Keratinocyte (primary cell): ENCODE results near the gene COL4A5. TPM values are rescaled to one million over a fixed set of nuclear protein-coding genes. Genes with fewer than 3 reads are reported as not detected.
A peak's percentile ranks its signal among the peaks of the same experiment; 100 is the strongest.

Experiments
- DNase-seq: peaks from one replicate; pipeline ENCODE4 v3.0.0-alpha.2; 2011; ENCODE audit warnings: low read depth, missing footprints, low spot score
- FAIRE-seq: peaks from 2 replicates; lab custom pipeline; 2011; peaks lifted over from hg19 to GRCh38; lab: Jason Lieb, UNC
- H2AFZ ChIP-seq: 2 replicates; pipeline ENCODE4 v1.6.0; 2012; ENCODE audit warnings: low read length, control low read depth, inconsistent platforms; ENCODE audit not compliant: control insufficient read depth
- H3K27ac ChIP-seq: 2 replicates; pipeline ENCODE4 v1.5.1; 2011; ENCODE audit warnings: low read length; ENCODE audit not compliant: control insufficient read depth, insufficient read depth
- H3K27me3 ChIP-seq: 3 replicates; pipeline ENCODE4 v1.6.0; 2011; ENCODE audit warnings: low read length; ENCODE audit not compliant: control insufficient read depth, insufficient read depth; ENCODE audit errors: extremely low read depth
- H3K36me3 ChIP-seq, 2 experiments: 2 replicates in 1 of 2; 3 replicates in 1 of 2; pipeline ENCODE4 v1.5.1; 2011; ENCODE audit warnings: low read length in 2 of 2, mild to moderate bottlenecking in 1 of 2; ENCODE audit not compliant: control insufficient read depth in 2 of 2, insufficient read depth in 2 of 2; ENCODE audit errors: extremely low read depth in 1 of 2
- H3K4me1 ChIP-seq: 3 replicates; pipeline ENCODE4 v1.5.1; 2011; ENCODE audit warnings: low read length; ENCODE audit not compliant: control insufficient read depth, insufficient read depth; ENCODE audit errors: extremely low read depth
- H3K4me2 ChIP-seq: 3 replicates; pipeline ENCODE4 v1.6.0; 2011; ENCODE audit warnings: low read depth, low read length; ENCODE audit not compliant: control insufficient read depth, insufficient read depth; ENCODE audit errors: extremely low read depth
- H3K4me3 ChIP-seq, 3 experiments: fragments of 200-600 bp in 1 of 3; sonication (generic) in 1 of 3; 2 replicates in 2 of 3; 3 replicates in 1 of 3; pipeline ENCODE4 v1.5.1; 2011 to 2016; ENCODE audit warnings: low read length in 3 of 3, mild to moderate bottlenecking in 3 of 3, control low read depth in 2 of 3, inconsistent platforms in 1 of 3, low read depth in 1 of 3, mixed read lengths in 1 of 3, mixed run types in 1 of 3, moderate library complexity in 1 of 3; ENCODE audit not compliant: control insufficient read depth in 2 of 3, insufficient read depth in 2 of 3; ENCODE audit errors: extremely low read depth in 1 of 3
- H3K79me2 ChIP-seq: 2 replicates; pipeline ENCODE4 v1.6.0; 2012; ENCODE audit warnings: low read length; ENCODE audit not compliant: control insufficient read depth, insufficient read depth
- H3K9ac ChIP-seq: 3 replicates; pipeline ENCODE4 v1.6.0; 2011; ENCODE audit warnings: low read length; ENCODE audit not compliant: control insufficient read depth, insufficient read depth; ENCODE audit errors: extremely low read depth
- H3K9me1 ChIP-seq: 3 replicates; pipeline ENCODE4 v1.6.0; 2011; ENCODE audit warnings: low read length; ENCODE audit not compliant: control insufficient read depth, insufficient read depth; ENCODE audit errors: extremely low read depth
- H3K9me3 ChIP-seq: 2 replicates; pipeline ENCODE4 v1.5.1; 2012; ENCODE audit warnings: low read depth, low read length; ENCODE audit not compliant: control insufficient read depth
- H4K20me1 ChIP-seq: 3 replicates; pipeline ENCODE4 v1.6.0; 2011; ENCODE audit warnings: low read length; ENCODE audit not compliant: control insufficient read depth, insufficient read depth; ENCODE audit errors: extremely low read depth
- EZH2 ChIP-seq: IDR thresholded peaks from one replicate; pipeline ENCODE4 v1.6.1; 2012; ENCODE audit warnings: inconsistent platforms, mild to moderate bottlenecking, low read length, moderate library complexity
- dilution Hi-C: fragments of 300-500 bp; cut with MboI; formaldehyde crosslinking; loops from one replicate; pipeline ENCODE4 v1.7.0; 2020; ENCODE audit warnings: low sequenced_read_pairs; ENCODE audit not compliant: extremely low pct_ligation_motif_present
- polyA plus RNA-seq, 5 experiments: library from polyadenylated mRNA; depleted of rRNA in 3 of 5; stranded (reverse) in 3 of 5; stranded (forward) in 1 of 5; unstranded in 1 of 5; fragments of >200 nt; gene quantifications; 1 replicate in 1 of 5; 2 replicates in 3 of 5; 3 replicates in 1 of 5; pipeline versions ENCODE4 v1.2.1 to v1.2.3, GENCODE V29; 2011 to 2012; ENCODE audit warnings: missing spikeins in 2 of 5, low read depth in 1 of 5, low replicate concordance in 1 of 5
- TF ChIP-seq, protein P1 (sequence below), 3 experiments: IDR thresholded peaks in 1 of 3; conservative IDR thresholded peaks in 1 of 3; optimal IDR thresholded peaks in 1 of 3; 2 replicates in 2 of 3; 3 replicates in 1 of 3; pipeline versions ENCODE3 to v1.5.1; 2011; ENCODE audit warnings: low read length in 3 of 3, mild to moderate bottlenecking in 3 of 3, moderate library complexity in 2 of 3, control low read depth in 1 of 3, inconsistent platforms in 1 of 3; ENCODE audit not compliant: insufficient read depth in 2 of 3; ENCODE audit errors: extremely low read depth in 1 of 3

The COL4A5 gene
- polyA plus RNA-seq, 1 donor (not counting 4 experiments of a cell fraction or from before 2014, with no cell fraction given), result 53.2 TPM

DNA sequence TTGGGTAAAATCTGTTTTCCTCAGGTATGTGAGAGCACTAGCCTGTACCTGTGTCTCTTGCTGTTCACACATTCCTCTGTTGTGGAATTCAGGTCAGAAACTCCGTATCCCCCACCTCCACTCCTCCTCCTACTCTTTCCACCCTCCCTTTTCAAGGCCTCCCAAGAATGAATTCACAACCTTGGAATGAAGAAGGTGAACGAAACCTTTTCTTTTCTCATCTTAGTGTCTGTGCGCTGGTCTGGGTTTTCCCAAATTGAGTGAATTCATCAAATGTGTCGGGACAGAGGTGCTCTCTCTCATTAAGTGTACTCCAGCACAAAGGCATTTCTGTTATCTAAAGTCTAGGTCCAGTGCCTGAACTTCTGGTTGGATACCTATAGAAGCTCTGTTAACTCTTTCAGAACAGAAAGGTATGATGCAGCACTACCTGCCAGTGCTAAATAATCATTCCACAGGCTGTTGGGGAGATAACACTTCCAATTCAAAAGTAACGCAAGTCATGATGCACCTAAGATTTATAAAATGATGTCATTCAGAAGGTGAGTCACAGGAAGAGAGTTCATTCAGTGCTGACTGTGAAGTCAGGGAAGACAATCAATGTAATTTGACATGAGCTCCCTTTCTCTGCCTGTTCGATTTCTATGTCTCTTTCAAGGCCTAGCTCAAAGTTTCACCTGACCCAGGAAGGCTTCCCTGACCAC, 43.3 kb upstream of the COL4A5 start:
- dilution Hi-C loops, result no loop called here
- peak overlapping the region; percentile 80 for H3K9ac ChIP-seq
- peak; percentile 66 for FAIRE-seq
- peak overlapping the region in 1 of 3 experiments; percentile 35 for H3K4me3 ChIP-seq
- no peaks in the 10 kb centered on the region for H3K9me1 ChIP-seq
- H3K4me1 ChIP-seq, result peaks cover 55% of the 10 kb centered on the region
- peak overlapping the region; percentile 85 for H3K4me2 ChIP-seq
- H3K36me3 ChIP-seq, result no peaks in the 10 kb centered on the region
- H4K20me1 ChIP-seq, result no peaks in the 10 kb centered on the region
- H3K79me2 ChIP-seq, result no peaks in the 10 kb centered on the region
- H3K27ac ChIP-seq, result peak overlapping the region; percentile 98
- DNase-seq, result peak; percentile 70
- no peak overlapping the region for H2AFZ ChIP-seq
- H3K9me3 ChIP-seq, result no peaks in the 10 kb centered on the region
- no peaks in the 10 kb centered on the region for H3K27me3 ChIP-seq
- no peak for TF ChIP-seq EZH2
- TF ChIP-seq, protein P1, sequence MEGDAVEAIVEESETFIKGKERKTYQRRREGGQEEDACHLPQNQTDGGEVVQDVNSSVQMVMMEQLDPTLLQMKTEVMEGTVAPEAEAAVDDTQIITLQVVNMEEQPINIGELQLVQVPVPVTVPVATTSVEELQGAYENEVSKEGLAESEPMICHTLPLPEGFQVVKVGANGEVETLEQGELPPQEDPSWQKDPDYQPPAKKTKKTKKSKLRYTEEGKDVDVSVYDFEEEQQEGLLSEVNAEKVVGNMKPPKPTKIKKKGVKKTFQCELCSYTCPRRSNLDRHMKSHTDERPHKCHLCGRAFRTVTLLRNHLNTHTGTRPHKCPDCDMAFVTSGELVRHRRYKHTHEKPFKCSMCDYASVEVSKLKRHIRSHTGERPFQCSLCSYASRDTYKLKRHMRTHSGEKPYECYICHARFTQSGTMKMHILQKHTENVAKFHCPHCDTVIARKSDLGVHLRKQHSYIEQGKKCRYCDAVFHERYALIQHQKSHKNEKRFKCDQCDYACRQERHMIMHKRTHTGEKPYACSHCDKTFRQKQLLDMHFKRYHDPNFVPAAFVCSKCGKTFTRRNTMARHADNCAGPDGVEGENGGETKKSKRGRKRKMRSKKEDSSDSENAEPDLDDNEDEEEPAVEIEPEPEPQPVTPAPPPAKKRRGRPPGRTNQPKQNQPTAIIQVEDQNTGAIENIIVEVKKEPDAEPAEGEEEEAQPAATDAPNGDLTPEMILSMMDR (optimal IDR thresholded peaks at IDR 0.05 in 1 of 3, IDR thresholded peaks at IDR 0.05 in 1 of 3, conservative IDR thresholded peaks at IDR 0.05 in 1 of 3; ENCODE audit: extremely low read depth in 1 of 3, insufficient read depth in 2 of 3, low read length in 3 of 3), result no peak

DNA sequence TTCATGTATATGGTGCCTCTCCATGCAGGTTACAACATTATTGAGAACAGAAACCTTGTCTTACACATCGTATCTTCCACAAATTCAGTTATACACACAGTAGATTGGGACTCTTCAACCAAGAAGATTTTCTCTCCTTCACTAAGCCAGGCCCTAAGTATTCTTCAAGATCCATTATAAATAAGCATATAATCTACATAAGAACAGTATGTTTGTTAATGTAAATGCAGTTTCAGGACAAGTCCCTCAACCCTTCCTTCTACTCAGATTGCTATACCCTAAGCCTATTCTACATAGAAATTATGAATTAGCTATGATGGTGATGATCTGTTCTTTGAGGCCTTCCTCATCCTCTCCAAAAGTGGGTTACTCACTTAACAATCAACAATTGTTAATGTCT, 42.7 kb upstream of the COL4A5 start:
- Histone ChIP-seq H3K27me3 (no peaks in the 10 kb centered on the region), H4K20me1 (no peaks in the 10 kb centered on the region), H3K4me1 (peaks cover 60% of the 10 kb centered on the region), H3K9me1 (no peaks in the 10 kb centered on the region), H3K27ac (peak overlapping the region; percentile 98), H3K4me3 (peak overlapping the region; percentile 23 to 56 (median 51)), H3K9me3 (no peaks in the 10 kb centered on the region), H2AFZ (no peak overlapping the region), H3K36me3 (no peaks in the 10 kb centered on the region), H3K79me2 (no peaks in the 10 kb centered on the region), H3K9ac (peak overlapping the region; percentile 80), H3K4me2 (peak overlapping the region; percentile 85)
- TF ChIP-seq EZH2, result no peak
- TF ChIP-seq, protein P1 (optimal IDR thresholded peaks at IDR 0.05 in 1 of 3, IDR thresholded peaks at IDR 0.05 in 1 of 3, conservative IDR thresholded peaks at IDR 0.05 in 1 of 3; ENCODE audit: extremely low read depth in 1 of 3, insufficient read depth in 2 of 3, low read length in 3 of 3), result no peak
- dilution Hi-C loops, result no loop called here
- DNase-seq, result no peak
- no peak for FAIRE-seq
